K562 (cell line): ENCODE measurements around the gene LPAR5. TPM values are rescaled to one million over a fixed set of nuclear protein-coding genes. Genes with fewer than 3 reads are reported as not detected.

ENCODE experiments used
- ATAC-seq: fragments of 200-7000 bp; cut with Tn5 transposase; 3 replicates; pipeline ENCODE4 v1.9.1; 2020; ENCODE audit warnings: moderate library complexity
- BruUV-seq: library from RNA; stranded (reverse); fragments of 400-500 nt; replicated peaks from 2 replicates; lab custom pipeline; 2021; lab: Mats Ljungman, UMichigan
- CTCF ChIA-PET: fragments of 300-600 bp; formaldehyde crosslinking; extraction: SDS; loops from one replicate; lab custom pipeline; 2021; ENCODE audit warnings: low intra/inter-chr PET ratio; lab: Yijun Ruan, JAX
- POLR2A ChIA-PET: fragments of 300-600, 350-650 bp; sonication (Branson Sonifier 250); formaldehyde crosslinking; extraction: SDS; loops from one replicate; lab custom pipeline; 2021; ENCODE audit warnings: antibody characterized with exemption, inconsistent platforms; lab: Yijun Ruan, JAX
- DNase-seq, 4 experiments: peaks; one replicate each; pipeline versions ENCODE4 v3.0.0 to v3.0.0-alpha.2; 2011 to 2018; ENCODE audit warnings: low spot score in 3 of 4, mixed read lengths in 3 of 4; ENCODE audit errors: extremely low read depth in 1 of 4
- FAIRE-seq: peaks from 2 replicates; lab custom pipeline; 2011; peaks lifted over from hg19 to GRCh38; lab: Jason Lieb, UNC
- H2AFZ ChIP-seq: 2 replicates; pipeline ENCODE4 v1.6.0; 2011; ENCODE audit warnings: low read depth, low read length, control low read depth, inconsistent platforms
- H3K27ac ChIP-seq: fragments of 200-600 bp; 3 replicates; pipeline ENCODE4 v1.8.0; 2011; ENCODE audit warnings: low read depth, mild to moderate bottlenecking, control low read depth, inconsistent platforms, low read length, moderate library complexity, mixed read lengths; ENCODE audit errors: extremely low read depth
- H3K27me3 ChIP-seq, 2 experiments: fragments of 300-600 bp in 1 of 2; 2 replicates in 1 of 2; 3 replicates in 1 of 2; pipeline versions ENCODE4 v1.6.0 to v1.8.0; 2011; ENCODE audit warnings: inconsistent platforms in 2 of 2, low read length in 2 of 2, mild to moderate bottlenecking in 1 of 2, mixed read lengths in 1 of 2, moderate library complexity in 1 of 2; ENCODE audit not compliant: control insufficient read depth in 2 of 2, insufficient read depth in 2 of 2
- H3K36me3 ChIP-seq: fragments of 300-600 bp; 3 replicates; pipeline ENCODE4 v1.8.0; 2011; ENCODE audit warnings: mild to moderate bottlenecking, low read length, inconsistent platforms; ENCODE audit not compliant: control insufficient read depth, insufficient read depth
- H3K4me1 ChIP-seq, 2 experiments: fragments of 200-600 bp in 1 of 2; replicated peaks in 1 of 2; 2 replicates in 1 of 2; 3 replicates in 1 of 2; pipeline versions ENCODE4 v1.5.1 to v1.8.0; 2011; ENCODE audit warnings: inconsistent platforms in 2 of 2, low read length in 2 of 2, mild to moderate bottlenecking in 1 of 2, mixed read lengths in 1 of 2, moderate library complexity in 1 of 2; ENCODE audit not compliant: control insufficient read depth in 2 of 2, insufficient read depth in 2 of 2
- H3K4me2 ChIP-seq: 2 replicates; pipeline ENCODE4 v1.6.1; 2011; ENCODE audit warnings: low read length, control low read depth, inconsistent platforms, mixed read lengths; ENCODE audit not compliant: insufficient read depth
- H3K4me3 ChIP-seq: fragments of 200-600 bp; sonication (generic), shearing (Covaris generic); 2 replicates; pipeline ENCODE4 v1.5.1; 2016; ENCODE audit warnings: control low read depth, inconsistent platforms
- H3K79me2 ChIP-seq: fragments of 200-600 bp; 3 replicates; pipeline ENCODE4 v1.8.0; 2011; ENCODE audit warnings: low read length, inconsistent platforms; ENCODE audit not compliant: control insufficient read depth, insufficient read depth
- H3K9ac ChIP-seq, 2 experiments: 2 replicates each; pipeline versions ENCODE4 v1.6.0 to v1.6.1; 2011; ENCODE audit warnings: low read depth in 2 of 2, low read length in 2 of 2, control low read depth in 1 of 2, inconsistent platforms in 1 of 2, mild to moderate bottlenecking in 1 of 2, mixed read lengths in 1 of 2; ENCODE audit not compliant: insufficient read depth in 1 of 2
- H3K9me1 ChIP-seq: one replicate; pipeline ENCODE4 v1.6.0; 2011; ENCODE audit warnings: inconsistent platforms, mild to moderate bottlenecking, low read length, moderate library complexity; ENCODE audit not compliant: control insufficient read depth, insufficient read depth
- H3K9me3 ChIP-seq: replicated peaks from 2 replicates; pipeline ENCODE4 v1.5.1; 2011; ENCODE audit warnings: low read depth, low read length, inconsistent platforms; ENCODE audit not compliant: control insufficient read depth, insufficient read depth
- H4K20me1 ChIP-seq: replicated peaks from 2 replicates; pipeline ENCODE4 v1.6.1; 2011; ENCODE audit warnings: low read length, inconsistent platforms, mixed read lengths; ENCODE audit not compliant: control insufficient read depth, insufficient read depth
- HSF4 ChIP-seq: fragments of 250-450 bp; sonication (Bioruptor Pico); IDR thresholded peaks from 2 replicates; pipeline ENCODE4 v2.1.2; 2022; ENCODE audit warnings: mild to moderate bottlenecking, moderate library complexity, borderline replicate concordance
- NR2F6 ChIP-seq: fragments of 450-650 bp; formaldehyde crosslinking; IDR thresholded peaks from 2 replicates; pipeline ENCODE4 v1.4.0; 2020; ENCODE audit warnings: mild to moderate bottlenecking
- RCOR1 ChIP-seq, 2 experiments: IDR thresholded peaks; 2 replicates each; pipeline ENCODE4 v1.6.1; 2012; ENCODE audit warnings: low read depth in 2 of 2, low read length in 2 of 2, borderline replicate concordance in 1 of 2, improper control_type of control experiment in 1 of 2
- RFX1 ChIP-seq: fragments of 450-650 bp; IDR thresholded peaks from 2 replicates; pipeline ENCODE4 v1.6.1; 2016; ENCODE audit warnings: mild to moderate bottlenecking, moderate library complexity
- YY1 ChIP-seq, 3 experiments: IDR thresholded peaks; 2 replicates each; pipeline ENCODE4 v1.6.1; 2011; ENCODE audit warnings: low read length in 2 of 3, mild to moderate bottlenecking in 2 of 3, moderate library complexity in 2 of 3, borderline replicate concordance in 1 of 3, control low read depth in 1 of 3, low read depth in 1 of 3; ENCODE audit not compliant: insufficient read depth in 3 of 3, insufficient replicate concordance in 2 of 3, control insufficient read depth in 1 of 3, insufficient read length in 1 of 3; ENCODE audit errors: extremely low read depth in 1 of 3
- WGBS: fragments of 100-300 bp; shearing (Covaris generic); methylation state at CpG from one replicate; pipeline ENCODE4 v1.1.6; 2016; ENCODE audit warnings: low coverage, mixed read lengths; ENCODE audit not compliant: insufficient coverage; ENCODE audit errors: missing lambda C conversion rate; 5-methylcytosine and 5-hydroxymethylcytosine counted together
- in situ Hi-C: fragments of 300-500 bp; cut with MboI; formaldehyde crosslinking; loops from 4 replicates; pipeline ENCODE4 v1.15.0; 2018; ENCODE audit warnings: inconsistent platforms, mixed read lengths
- intact Hi-C: fragments of 100-400 bp; cut with micrococcal nuclease; formaldehyde crosslinking; loops from 2 replicates; pipeline ENCODE4 v1.14.2; 2022
- polyA plus RNA-seq, 8 experiments: library from polyadenylated mRNA; depleted of rRNA in 4 of 8; stranded (reverse) in 5 of 8; unstranded in 3 of 8; fragments of >200 nt; fragmentation: Nextera tagmentation in 2 of 8; fragmentation: Illumina TruSeq in 1 of 8; extraction: Ambion mirVana in 2 of 8; extraction: Trizol in 1 of 8; gene quantifications; 2 replicates each; pipeline versions ENCODE4 v1.2.1 to v1.2.3, GENCODE V29; 2011 to 2014; ENCODE audit warnings: inconsistent platforms in 1 of 8, missing spikeins in 1 of 8
- total RNA-seq, 7 experiments: library from RNA; depleted of rRNA in 6 of 7; stranded (reverse); fragments of >200 nt in 6 of 7; fragmentation: Illumina TruSeq in 2 of 7; extraction: Trizol in 2 of 7; gene quantifications; 2 replicates each; pipeline versions ENCODE4 v1.2.1 to v1.2.3, GENCODE V29; 2011 to 2021; ENCODE audit warnings: low replicate concordance in 1 of 7

Gene LPAR5
- total and polyA plus RNA-seq, 9 of the 15 experiments (the other 6 are each of a cell fraction or from before 2014, with no cell fraction given) = 1.3 to 11.7 (median 3.6) TPM

DNA sequence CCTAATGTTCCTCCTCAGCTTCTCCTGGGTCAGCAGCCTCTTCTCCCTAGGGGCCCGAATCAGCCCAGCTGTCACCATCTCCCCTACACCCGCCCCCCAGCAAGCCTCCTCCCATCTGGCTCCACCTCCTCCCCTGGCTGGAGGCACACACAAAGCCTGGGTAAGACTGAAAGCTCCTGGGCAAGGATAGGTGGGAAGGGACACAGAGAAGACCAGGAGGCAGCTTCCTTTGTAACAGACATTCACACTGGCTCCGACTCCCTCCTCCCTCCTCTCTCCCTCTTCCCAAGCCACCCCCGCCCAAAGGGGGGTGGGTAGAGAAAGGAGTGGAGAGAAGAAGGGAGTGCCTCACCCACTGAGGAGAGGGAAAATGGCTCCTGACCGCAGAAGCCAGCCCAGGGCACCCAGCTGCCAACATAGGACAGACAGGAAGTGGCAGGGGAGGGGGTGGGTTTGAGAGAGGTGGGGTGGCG is 32.6 kb downstream of the LPAR5 start:
- Histone ChIP-seq H3K27ac (no peak overlapping the region; the same call in 2 of the 3 replicates), H4K20me1 (peaks cover 30% of the 10 kb centered on the region), H2AFZ (no peak overlapping the region)
- no TSS peak for BruUV-seq
- no peak for FAIRE-seq
- no peak for TF ChIP-seq RFX1
- TF ChIP-seq RCOR1 (IDR thresholded peaks at IDR 0.05; ENCODE audit: borderline replicate concordance in 1 of 2, low read depth in 2 of 2, low read length in 2 of 2) = no peak
- TF ChIP-seq YY1 (IDR thresholded peaks at IDR 0.05; ENCODE audit: borderline replicate concordance in 1 of 3, control insufficient read depth in 1 of 3, extremely low read depth in 1 of 3, insufficient read depth in 3 of 3, insufficient read length in 1 of 3, insufficient replicate concordance in 2 of 3, low read depth in 1 of 3, low read length in 2 of 3) = no peak
- no peak for TF ChIP-seq HSF4 (CRISPR knock-in tag)
- no peak for TF ChIP-seq NR2F6 (CRISPR knock-in tag)
- TF ChIP-seq, all 486 proteins: peak for 0
- H3K27me3 ChIP-seq = no peaks in the 10 kb centered on the region
- intact Hi-C loops (no loop called here), in situ Hi-C loops (no loop called here)
- ATAC-seq (no peak), DNase-seq (no peak)
- peaks cover 84% of the 10 kb centered on the region for H3K79me2 ChIP-seq
- H3K4me2 ChIP-seq = no peak overlapping the region
- no peak overlapping the region for H3K4me3 ChIP-seq
- WGBS = 83% methylated on average over 1 of the region's 6 CpGs
- no peaks in the 10 kb centered on the region for H3K9me1 ChIP-seq
- H3K9me3 ChIP-seq = no peaks in the 10 kb centered on the region
- peaks cover 78% of the 10 kb centered on the region for H3K36me3 ChIP-seq
- peaks cover 16 to 20% of the 10 kb centered on the region in 2 experiments; a peak in 4 of 5 replicates for H3K4me1 ChIP-seq
- H3K9ac ChIP-seq = peak overlapping the region in 1 of 2 experiments; percentile 72; a peak in 1 of 4 replicates
- ChIA-PET CTCF (no interaction called here), POLR2A (interaction anchor here (0.6 to 1.2 kb wide), 5 partner anchors 10 to 221 kb away, joined by 3 to 4 read pairs (median 4); partner anchors contain the start of gene NOP2)
